ENCODE measurements around the gene RBM5.

DNA sequence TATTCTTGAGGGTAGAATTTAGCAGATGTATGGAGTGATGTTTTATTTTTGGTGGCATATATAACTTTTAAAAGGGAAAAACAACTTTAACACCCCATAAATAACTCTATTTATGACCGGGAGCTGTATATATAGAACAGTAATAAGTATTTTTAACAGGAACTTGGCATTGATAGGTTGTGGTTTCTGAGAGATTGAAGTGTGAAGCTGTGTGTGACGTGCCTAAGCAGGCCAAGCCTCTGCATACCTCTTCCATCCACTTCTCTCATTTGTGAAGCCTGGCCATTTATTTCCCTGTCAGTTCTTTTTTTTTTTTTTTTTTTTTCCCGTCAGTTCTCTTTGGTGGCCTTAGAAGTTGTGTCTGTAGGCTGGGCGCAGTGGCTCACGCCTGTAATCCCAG lies 23.0 kb downstream of the RBM5 start:
- TF ChIP-seq EZH2phosphoT487 (IDR thresholded peaks at IDR 0.05; ENCODE audit: borderline replicate concordance, low read length) (no peak), EZH2 (IDR thresholded peaks at IDR 0.05; ENCODE audit: low read length, unreplicated experiment) (no peak)

Measured in PC-3 (cell line).